Measurements from ENCODE around the gene MXD1. TPM values are rescaled to one million over a fixed set of nuclear protein-coding genes. Genes with fewer than 3 reads are reported as not detected.

MXD1 gene
- total and polyA plus RNA-seq, 9 of the 15 experiments (the other 6 are each of a cell fraction or from before 2014, with no cell fraction given): 6.7 to 35.9 (median 11.0) TPM

DNA sequence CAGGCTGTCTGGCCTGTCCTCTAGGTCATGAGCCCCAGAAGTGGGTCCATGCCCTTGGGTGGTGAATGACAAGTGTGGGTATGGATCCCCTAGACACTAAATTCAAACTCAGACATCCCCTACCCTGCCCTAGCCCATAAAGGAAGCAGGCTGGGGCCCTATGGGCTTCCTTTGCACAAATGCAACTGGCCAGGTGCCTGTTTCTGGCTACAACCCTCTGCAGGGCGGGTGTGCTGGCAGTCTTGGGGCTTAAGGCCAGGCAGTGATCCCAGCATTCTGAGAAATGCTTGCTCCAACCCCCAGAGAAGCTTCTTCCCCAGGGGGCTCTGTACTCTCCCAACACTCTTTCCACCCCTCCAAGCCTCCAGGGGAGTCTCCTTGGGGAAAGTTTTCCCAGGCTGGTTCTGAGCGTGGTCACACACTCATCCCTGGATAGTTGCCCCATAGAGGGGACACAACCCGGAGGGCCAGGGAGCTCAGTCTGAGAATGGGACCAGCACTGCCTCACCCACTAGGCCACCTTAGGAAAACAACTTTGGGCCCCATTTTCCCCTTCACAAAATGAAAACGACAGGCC is 63.1 kb downstream of the MXD1 start (continued):
- TF ChIP-seq ADNP (tag; IDR thresholded peaks at IDR 0.05): peak; percentile 30; the same call in 1 of the 2 replicates
- TF ChIP-seq TCF7L2 (IDR thresholded peaks at IDR 0.05; ENCODE audit: low read depth, low read length): no peak
- no peak for TF ChIP-seq SREBF1 (IDR thresholded peaks at IDR 0.05; ENCODE audit: borderline replicate concordance, low read depth, low read length)
- no peak for TF ChIP-seq NFE2L1 (tag; IDR thresholded peaks at IDR 0.05; ENCODE audit: borderline replicate concordance, low read depth)
- no peak for TF ChIP-seq MYNN (IDR thresholded peaks at IDR 0.05)
- TF ChIP-seq MYNN (CRISPR knock-in tag; IDR thresholded peaks at IDR 0.05): no peak
- no peak for TF ChIP-seq RNF219 (CRISPR knock-in tag; IDR thresholded peaks at IDR 0.05)
- TF ChIP-seq KLF1 (tag; IDR thresholded peaks at IDR 0.05): no peak
- TF ChIP-seq ZNF696 (CRISPR knock-in tag; conservative IDR thresholded peaks at IDR 0.05): no peak
- no peak for TF ChIP-seq PRMT5 (CRISPR knock-in tag; IDR thresholded peaks at IDR 0.05)
- TF ChIP-seq EGR1 (conservative IDR thresholded peaks at IDR 0.05): no peak
- no peak for TF ChIP-seq ELK1 (CRISPR knock-in tag; IDR thresholded peaks at IDR 0.05)
- TF ChIP-seq ZNF695 (CRISPR knock-in tag; IDR thresholded peaks at IDR 0.05): peak; percentile 17; the same call in 1 of the 2 replicates
- TF ChIP-seq ZKSCAN8 (CRISPR knock-in tag; IDR thresholded peaks at IDR 0.05): 0 out of 2 replicates have a peak, but pooled peaks have one; percentile 75
- peak; percentile 31; the same call in 1 of the 2 replicates for TF ChIP-seq MEF2D (tag; conservative IDR thresholded peaks at IDR 0.05; ENCODE audit: low read depth)
- TF ChIP-seq RCOR1 (IDR thresholded peaks at IDR 0.05; ENCODE audit: borderline replicate concordance in 1 of 2, low read depth in 2 of 2, low read length in 2 of 2): no peak
- no peak for TF ChIP-seq HMG20B (CRISPR knock-in tag; IDR thresholded peaks at IDR 0.05)
- no peak for TF ChIP-seq CBFA2T3 (IDR thresholded peaks at IDR 0.05)
- TF ChIP-seq, protein P1, sequence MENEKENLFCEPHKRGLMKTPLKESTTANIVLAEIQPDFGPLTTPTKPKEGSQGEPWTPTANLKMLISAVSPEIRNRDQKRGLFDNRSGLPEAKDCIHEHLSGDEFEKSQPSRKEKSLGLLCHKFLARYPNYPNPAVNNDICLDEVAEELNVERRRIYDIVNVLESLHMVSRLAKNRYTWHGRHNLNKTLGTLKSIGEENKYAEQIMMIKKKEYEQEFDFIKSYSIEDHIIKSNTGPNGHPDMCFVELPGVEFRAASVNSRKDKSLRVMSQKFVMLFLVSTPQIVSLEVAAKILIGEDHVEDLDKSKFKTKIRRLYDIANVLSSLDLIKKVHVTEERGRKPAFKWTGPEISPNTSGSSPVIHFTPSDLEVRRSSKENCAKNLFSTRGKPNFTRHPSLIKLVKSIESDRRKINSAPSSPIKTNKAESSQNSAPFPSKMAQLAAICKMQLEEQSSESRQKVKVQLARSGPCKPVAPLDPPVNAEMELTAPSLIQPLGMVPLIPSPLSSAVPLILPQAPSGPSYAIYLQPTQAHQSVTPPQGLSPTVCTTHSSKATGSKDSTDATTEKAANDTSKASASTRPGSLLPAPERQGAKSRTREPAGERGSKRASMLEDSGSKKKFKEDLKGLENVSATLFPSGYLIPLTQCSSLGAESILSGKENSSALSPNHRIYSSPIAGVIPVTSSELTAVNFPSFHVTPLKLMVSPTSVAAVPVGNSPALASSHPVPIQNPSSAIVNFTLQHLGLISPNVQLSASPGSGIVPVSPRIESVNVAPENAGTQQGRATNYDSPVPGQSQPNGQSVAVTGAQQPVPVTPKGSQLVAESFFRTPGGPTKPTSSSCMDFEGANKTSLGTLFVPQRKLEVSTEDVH (IDR thresholded peaks at IDR 0.05; ENCODE audit: low read depth, partially characterized antibody): no peak
- no peak for TF ChIP-seq MTF1 (CRISPR knock-in tag; IDR thresholded peaks at IDR 0.05; ENCODE audit: borderline replicate concordance)
- no peak for TF ChIP-seq NCOR1 (IDR thresholded peaks at IDR 0.05)
- TF ChIP-seq YBX1 (IDR thresholded peaks at IDR 0.05): no peak
- TF ChIP-seq NBN (IDR thresholded peaks at IDR 0.05; ENCODE audit: low read depth): no peak
- TF ChIP-seq ZBTB9 (CRISPR knock-in tag; IDR thresholded peaks at IDR 0.05): no peak

Data from K562 (cell line).